ENCODE measurements around the gene WNT7B.
A peak's percentile ranks its signal among the peaks of the same experiment; 100 is the strongest.

Gene WNT7B

GRCh38 chr22:45926433-45926832, 50.5 kb downstream of the WNT7B start:
- no peak for TF ChIP-seq PATZ1 (CRISPR knock-in tag; IDR thresholded peaks at IDR 0.05; ENCODE audit: borderline replicate concordance)
- no peak for TF ChIP-seq ARNTL (CRISPR knock-in tag; IDR thresholded peaks at IDR 0.05; ENCODE audit: borderline replicate concordance, low read depth)
- no peak for TF ChIP-seq BACH2 (CRISPR knock-in tag; IDR thresholded peaks at IDR 0.05; ENCODE audit: borderline replicate concordance)
- TF ChIP-seq TSHZ2 (CRISPR knock-in tag; IDR thresholded peaks at IDR 0.05) = no peak
- no peak for TF ChIP-seq ISL1 (CRISPR knock-in tag; IDR thresholded peaks at IDR 0.05)
- no peak for TF ChIP-seq ZC3H10 (CRISPR knock-in tag; IDR thresholded peaks at IDR 0.05)
- TF ChIP-seq ESRRG (CRISPR knock-in tag; IDR thresholded peaks at IDR 0.05) = no peak
- no peak for TF ChIP-seq CREB5 (CRISPR knock-in tag; IDR thresholded peaks at IDR 0.05; ENCODE audit: low read depth)
- no peak for TF ChIP-seq TCF4 (CRISPR knock-in tag; IDR thresholded peaks at IDR 0.05; ENCODE audit: borderline replicate concordance)
- no peak for TF ChIP-seq PPARA (CRISPR knock-in tag; IDR thresholded peaks at IDR 0.05; ENCODE audit: borderline replicate concordance)
- no peak for TF ChIP-seq GLIS3 (CRISPR knock-in tag; IDR thresholded peaks at IDR 0.05)
- TF ChIP-seq OSR1 (CRISPR knock-in tag; IDR thresholded peaks at IDR 0.05) = no peak
- no peak for TF ChIP-seq TOX (CRISPR knock-in tag; IDR thresholded peaks at IDR 0.05; ENCODE audit: borderline replicate concordance)
- no peak for TF ChIP-seq RARB (CRISPR knock-in tag; IDR thresholded peaks at IDR 0.05)
- TF ChIP-seq SNAI2 (CRISPR knock-in tag; IDR thresholded peaks at IDR 0.05) = no peak
- no peak for TF ChIP-seq ZNF565 (CRISPR knock-in tag; conservative IDR thresholded peaks at IDR 0.05; ENCODE audit: low read depth)
- TF ChIP-seq ZFP3 (CRISPR knock-in tag; IDR thresholded peaks at IDR 0.05) = no peak
- ATAC-seq = no peak

GRCh38 chr22:45925811-45926351, 51.1 kb downstream of the WNT7B start:
- no peak for TF ChIP-seq ZFP30 (CRISPR knock-in tag; IDR thresholded peaks at IDR 0.05)
- TF ChIP-seq PATZ1 (CRISPR knock-in tag; IDR thresholded peaks at IDR 0.05; ENCODE audit: borderline replicate concordance) = no peak
- no peak for TF ChIP-seq SNAI2 (CRISPR knock-in tag; IDR thresholded peaks at IDR 0.05)
- no peak for TF ChIP-seq OSR1 (CRISPR knock-in tag; IDR thresholded peaks at IDR 0.05)
- no peak for TF ChIP-seq ZC3H10 (CRISPR knock-in tag; IDR thresholded peaks at IDR 0.05)
- TF ChIP-seq TOX (CRISPR knock-in tag; IDR thresholded peaks at IDR 0.05; ENCODE audit: borderline replicate concordance) = no peak
- no peak for TF ChIP-seq ESRRG (CRISPR knock-in tag; IDR thresholded peaks at IDR 0.05)
- no peak for TF ChIP-seq ZNF8 (CRISPR knock-in tag; IDR thresholded peaks at IDR 0.05)
- TF ChIP-seq ZNF565 (CRISPR knock-in tag; conservative IDR thresholded peaks at IDR 0.05; ENCODE audit: low read depth) = no peak
- no peak for TF ChIP-seq TCF4 (CRISPR knock-in tag; IDR thresholded peaks at IDR 0.05; ENCODE audit: borderline replicate concordance)
- no peak for TF ChIP-seq CSDC2 (CRISPR knock-in tag; IDR thresholded peaks at IDR 0.05)
- peak; percentile 10; the same call in 2 of the 3 replicates for ATAC-seq

GRCh38 chr22:45923835-45924234, 53.1 kb downstream of the WNT7B start:
- ATAC-seq = no peak
- no peak for TF ChIP-seq TOX (CRISPR knock-in tag; IDR thresholded peaks at IDR 0.05; ENCODE audit: borderline replicate concordance)
- TF ChIP-seq ZNF8 (CRISPR knock-in tag; IDR thresholded peaks at IDR 0.05) = no peak
- TF ChIP-seq CREB5 (CRISPR knock-in tag; IDR thresholded peaks at IDR 0.05; ENCODE audit: low read depth) = no peak
- no peak for TF ChIP-seq GLIS3 (CRISPR knock-in tag; IDR thresholded peaks at IDR 0.05)
- TF ChIP-seq ZFP3 (CRISPR knock-in tag; IDR thresholded peaks at IDR 0.05) = no peak
- TF ChIP-seq SNAI2 (CRISPR knock-in tag; IDR thresholded peaks at IDR 0.05) = no peak
- no peak for TF ChIP-seq ZFP30 (CRISPR knock-in tag; IDR thresholded peaks at IDR 0.05)
- no peak for TF ChIP-seq PPARA (CRISPR knock-in tag; IDR thresholded peaks at IDR 0.05; ENCODE audit: borderline replicate concordance)
- no peak for TF ChIP-seq TSHZ2 (CRISPR knock-in tag; IDR thresholded peaks at IDR 0.05)
- no peak for TF ChIP-seq ZNF70 (CRISPR knock-in tag; IDR thresholded peaks at IDR 0.05)
- no peak for TF ChIP-seq OSR1 (CRISPR knock-in tag; IDR thresholded peaks at IDR 0.05)
